ENCODE measurements around the gene ACER2. TPM values are rescaled to one million over a fixed set of nuclear protein-coding genes. Genes with fewer than 3 reads are reported as not detected.
"Not testable (repeated sequence)": the region's sequence is repeated elsewhere in the genome, so short reads cannot be mapped to it uniquely, and the experiment has no call there.

ACER2 gene
- total and polyA plus RNA-seq, 2 of the 8 experiments (the other 6 are each of a cell fraction or from before 2014, with no cell fraction given) = 7.4 to 8.8 TPM

DNA sequence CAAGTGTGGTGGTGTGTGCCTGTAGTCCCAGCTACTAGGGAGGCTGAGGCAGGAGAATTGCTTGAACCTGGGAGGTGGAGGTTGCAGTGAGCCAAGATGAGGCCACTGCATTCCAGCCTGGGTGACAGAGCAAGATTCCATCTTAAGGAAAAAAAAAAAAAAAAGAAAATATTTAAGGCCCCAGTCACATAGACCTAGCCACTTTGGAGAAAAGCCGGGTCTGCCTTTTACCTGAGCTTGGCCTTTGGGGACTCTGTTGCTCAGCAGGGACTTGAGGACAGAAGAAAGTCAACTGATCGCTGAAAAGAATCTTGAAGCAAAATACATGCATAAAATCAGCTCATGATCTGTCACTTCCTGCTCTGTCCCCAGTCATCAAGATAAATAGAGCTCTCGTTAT lies 4.6 kb downstream of the ACER2 start:
- not testable (repeated sequence) for H2AFZ ChIP-seq (ENCODE audit: low read length); H4K8ac ChIP-seq (ENCODE audit: extremely low read depth, insufficient read depth, low read length); H3K27me3 ChIP-seq (replicated peaks in 1 of 4; ENCODE audit: control insufficient read depth in 3 of 4, extremely low read depth in 1 of 4, insufficient read depth in 3 of 4, low read length in 3 of 4); H2BK120ac ChIP-seq (replicated peaks; ENCODE audit: low read depth, low read length); H4K91ac ChIP-seq (replicated peaks; ENCODE audit: insufficient read length, low read length); H3K27ac ChIP-seq (ENCODE audit: low read depth, low read length); H3K4me3 ChIP-seq (ENCODE audit: extremely low read depth in 1 of 4, insufficient read depth in 2 of 4, low read depth in 3 of 4, low read length in 4 of 4); FAIRE-seq; H2BK15ac ChIP-seq (ENCODE audit: low read length); H3K4me2 ChIP-seq (ENCODE audit: insufficient read depth in 1 of 2, low read depth in 2 of 2, low read length in 2 of 2); H3K23ac ChIP-seq (ENCODE audit: insufficient read length); H3K9me3 ChIP-seq (ENCODE audit: insufficient read depth in 2 of 2, low read depth in 1 of 2, low read length in 1 of 2); H3K14ac ChIP-seq (ENCODE audit: insufficient read length); H3K9ac ChIP-seq (replicated peaks in 1 of 4; ENCODE audit: extremely low read depth in 1 of 4, low read depth in 3 of 4, low read length in 3 of 4); H2BK12ac ChIP-seq (ENCODE audit: low read depth, low read length); H4K20me1 ChIP-seq (replicated peaks in 1 of 2; ENCODE audit: control insufficient read depth in 1 of 2, insufficient read depth in 2 of 2, low read length in 2 of 2); H4K5ac ChIP-seq (ENCODE audit: insufficient read length, low read depth, low read length); H3K36me3 ChIP-seq (ENCODE audit: control insufficient read depth in 2 of 4, insufficient read depth in 4 of 4, low read length in 3 of 4); DNase-seq (ENCODE audit: low read depth in 1 of 2, low spot score in 2 of 2); H2BK20ac ChIP-seq (ENCODE audit: low read length); H3K79me1 ChIP-seq (ENCODE audit: low read depth, low read length); H2AK5ac ChIP-seq (ENCODE audit: low read depth, low read length); H2BK5ac ChIP-seq (ENCODE audit: low read depth, low read length); H3K4ac ChIP-seq (replicated peaks; ENCODE audit: insufficient read length, low read depth, low read length); H3K56ac ChIP-seq (replicated peaks; ENCODE audit: insufficient read length, low read depth, low read length); H3K18ac ChIP-seq (ENCODE audit: extremely low read depth, low read length)
- Histone ChIP-seq H3K79me2 (ENCODE audit: control insufficient read depth in 1 of 2, insufficient read depth in 2 of 2, low read length in 2 of 2) (peaks cover 0 to 38% of the 10 kb centered on the region in 2 experiments; a peak in 2 of 4 replicates), H3K23me2 (ENCODE audit: low read depth, low read length) (peaks cover 13% of the 10 kb centered on the region), H3K4me1 (replicated peaks in 1 of 4; ENCODE audit: control insufficient read depth in 3 of 4, insufficient read depth in 4 of 4, low read length in 3 of 4) (peaks cover 2 to 12% (median 9%) of the 10 kb centered on the region in 4 experiments; a peak in 5 of 7 replicates)
- CTCF ChIA-PET (ENCODE audit: partially characterized antibody) = interaction anchor here (1.0 to 1.2 kb wide), 2 partner anchors 44 to 51 kb away, joined by 3 to 5 read pairs; no protein-coding TSS in a partner anchor
- POLR2A ChIA-PET (ENCODE audit: partially characterized antibody) = interaction anchor here (1.4 to 1.6 kb wide), 2 partner anchors 33 to 35 kb away, joined by 6 to 16 read pairs; partner anchors contain the start of gene RPS6
- WGBS, 2 experiments (ENCODE audit: extremely low coverage in 1 of 2, insufficient coverage in 1 of 2, insufficient read length in 1 of 2, insufficient replicate concordance in 2 of 2, low coverage in 1 of 2, low lambda C conversion rate in 2 of 2, missing lambda C conversion rate in 1 of 2) = 55% methylated on average over 3 of the region's 3 CpGs; no CpG with 5 or more reads in 1 of the 2 experiments

Measured in H1 (cell line).